ENCODE results near the gene FLOT1.

DNA sequence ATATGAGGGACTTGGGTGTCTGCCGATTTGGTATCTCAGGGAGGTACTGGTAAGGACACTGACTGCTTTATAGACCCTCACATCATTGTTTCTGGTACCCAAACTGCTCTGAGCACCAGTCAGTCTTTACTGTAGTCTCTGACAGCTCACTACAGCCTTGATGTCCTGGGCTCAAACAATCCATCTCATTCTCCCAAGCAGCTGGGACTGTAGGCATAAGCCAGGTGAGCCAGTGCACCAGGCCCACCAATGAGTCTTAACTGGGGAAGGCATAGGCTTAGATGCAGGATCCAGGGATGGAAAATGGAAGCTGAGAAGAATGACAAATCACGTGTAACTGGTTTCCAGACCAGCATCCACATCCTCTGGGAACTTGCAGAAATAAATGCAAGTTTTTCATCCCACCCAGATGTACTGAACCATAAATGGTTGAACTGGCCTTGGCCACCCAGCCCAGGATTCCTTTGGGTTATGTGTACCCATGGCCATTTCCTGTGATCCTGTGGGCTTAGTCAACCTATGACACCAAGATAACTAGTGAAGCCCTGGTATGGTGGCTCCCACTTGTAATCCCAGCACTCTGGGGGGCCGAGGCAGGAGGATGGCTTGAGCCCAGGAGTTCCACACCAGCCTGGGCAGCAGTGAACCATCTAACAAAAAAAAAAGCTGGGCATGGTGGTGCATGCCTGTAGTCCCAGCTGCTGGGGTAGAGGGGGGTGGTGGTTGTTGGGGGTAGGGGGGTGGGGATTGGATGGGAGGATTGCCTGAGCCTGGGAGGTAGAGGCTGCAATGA lies 16.6 kb downstream of the FLOT1 start:
- TF ChIP-seq CTCF (IDR thresholded peaks at IDR 0.05): no peak
- no peak for TF ChIP-seq POLR2A (IDR thresholded peaks at IDR 0.05)

All from esophagus squamous epithelium (tissue), 4 donors.